Endothelial cell of umbilical vein (primary cell): ENCODE measurements around the gene CBX2. TPM values are rescaled to one million over a fixed set of nuclear protein-coding genes. Genes with fewer than 3 reads are reported as not detected.
"Not testable (repeated sequence)": the region's sequence is repeated elsewhere in the genome, so short reads cannot be mapped to it uniquely, and the experiment has no call there.

ENCODE experiments used
- BruUV-seq: library from RNA; stranded (reverse); fragments of 400-500 nt; replicated peaks from 2 replicates; lab custom pipeline; 2021; lab: Mats Ljungman, UMichigan
- CTCF ChIA-PET: fragments of 300-600, 350-600 bp; sonication (Branson Sonifier 250); formaldehyde crosslinking; loops from one replicate; lab custom pipeline; 2021; ENCODE audit warnings: antibody characterized with exemption, inconsistent platforms; lab: Charles Lee
- POLR2A ChIA-PET: fragments of 300-600, 350-600 bp; sonication (Branson Sonifier 250); formaldehyde crosslinking; loops from one replicate; lab custom pipeline; 2021; ENCODE audit warnings: antibody characterized with exemption, inconsistent platforms; lab: Charles Lee
- DNase-seq: peaks from one replicate; pipeline ENCODE4 v3.0.0-alpha.2; 2011; ENCODE audit warnings: low read depth, low spot score
- FAIRE-seq: peaks from 2 replicates; lab custom pipeline; 2011; peaks lifted over from hg19 to GRCh38; lab: Jason Lieb, UNC
- H2AFZ ChIP-seq: 2 replicates; pipeline ENCODE4 v1.6.0; 2012; ENCODE audit warnings: low read depth, low read length, control low read depth, inconsistent platforms
- H3K27ac ChIP-seq: 2 replicates; pipeline ENCODE4 v1.5.1; 2011; ENCODE audit warnings: low read depth, mild to moderate bottlenecking, control low read depth, low read length, moderate library complexity; ENCODE audit not compliant: insufficient read depth
- H3K27me3 ChIP-seq, 2 experiments: 2 replicates each; pipeline versions ENCODE4 v1.6.0 to v1.6.1; 2011; ENCODE audit warnings: low read length in 2 of 2, mixed read lengths in 1 of 2; ENCODE audit not compliant: control insufficient read depth in 2 of 2, insufficient read depth in 2 of 2
- H3K36me3 ChIP-seq, 2 experiments: 2 replicates in 1 of 2; 3 replicates in 1 of 2; pipeline ENCODE4 v1.5.1; 2011; ENCODE audit warnings: low read length in 2 of 2, mild to moderate bottlenecking in 1 of 2, moderate library complexity in 1 of 2; ENCODE audit not compliant: control insufficient read depth in 2 of 2, insufficient read depth in 2 of 2; ENCODE audit errors: extremely low read depth in 1 of 2
- H3K4me1 ChIP-seq: 3 replicates; pipeline ENCODE4 v1.5.1; 2011; ENCODE audit warnings: mild to moderate bottlenecking, low read length; ENCODE audit not compliant: control insufficient read depth, insufficient read depth; ENCODE audit errors: extremely low read depth
- H3K4me2 ChIP-seq: 2 replicates; pipeline ENCODE4 v1.6.1; 2011; ENCODE audit warnings: low read length, control low read depth, mixed read lengths; ENCODE audit not compliant: insufficient read depth
- H3K4me3 ChIP-seq, 3 experiments: fragments of 200-600 bp in 1 of 3; sonication (generic), shearing (Covaris generic) in 1 of 3; replicated peaks in 1 of 3; 2 replicates each; pipeline ENCODE4 v1.5.1; 2011 to 2016; ENCODE audit warnings: control low read depth in 3 of 3, low read length in 3 of 3, mild to moderate bottlenecking in 2 of 3, inconsistent platforms in 1 of 3, low read depth in 1 of 3, moderate library complexity in 1 of 3; ENCODE audit not compliant: insufficient read depth in 1 of 3
- H3K79me2 ChIP-seq: 2 replicates; pipeline ENCODE4 v1.6.0; 2012; ENCODE audit warnings: low read length, inconsistent platforms; ENCODE audit not compliant: control insufficient read depth, insufficient read depth
- H3K9ac ChIP-seq: replicated peaks from 2 replicates; pipeline ENCODE3; 2011; ENCODE audit warnings: low read length, control low read depth; ENCODE audit not compliant: insufficient read depth; ENCODE audit errors: extremely low read depth
- H3K9me1 ChIP-seq: replicated peaks from 3 replicates; pipeline ENCODE4 v1.6.0; 2011; ENCODE audit warnings: mild to moderate bottlenecking, low read length; ENCODE audit not compliant: control insufficient read depth, insufficient read depth; ENCODE audit errors: extremely low read depth
- H3K9me3 ChIP-seq: replicated peaks from 2 replicates; pipeline ENCODE4 v1.5.1; 2012; ENCODE audit warnings: low read length, inconsistent platforms; ENCODE audit not compliant: control insufficient read depth, insufficient read depth
- H4K20me1 ChIP-seq: replicated peaks from 2 replicates; pipeline ENCODE3; 2011; ENCODE audit warnings: mild to moderate bottlenecking, low read length; ENCODE audit not compliant: control insufficient read depth, insufficient read depth; ENCODE audit errors: extremely low read depth
- EZH2 ChIP-seq: IDR thresholded peaks from 2 replicates; pipeline ENCODE4 v1.6.1; 2012; ENCODE audit warnings: borderline replicate concordance, low read depth, mild to moderate bottlenecking, moderate library complexity, low read length, inconsistent platforms; ENCODE audit not compliant: severe bottlenecking
- FOS ChIP-seq: IDR thresholded peaks from 2 replicates; pipeline ENCODE4 v1.6.1; 2011; ENCODE audit warnings: mild to moderate bottlenecking, low read length, moderate library complexity, borderline replicate concordance; ENCODE audit not compliant: insufficient read depth
- GATA2 ChIP-seq: IDR thresholded peaks from 2 replicates; pipeline ENCODE4 v1.7.0; 2011; ENCODE audit warnings: low read depth, mild to moderate bottlenecking, moderate library complexity, mixed read lengths, low read length; ENCODE audit not compliant: insufficient read length, insufficient read depth
- JUN ChIP-seq: IDR thresholded peaks from 2 replicates; pipeline ENCODE4 v1.6.1; 2011; ENCODE audit warnings: borderline replicate concordance, low read depth; ENCODE audit not compliant: insufficient read length, insufficient read depth
- MYC ChIP-seq: IDR thresholded peaks from one replicate; pipeline ENCODE4 v1.6.1; 2011; ENCODE audit warnings: mild to moderate bottlenecking, low read depth, low read length
- POLR2A ChIP-seq: IDR thresholded peaks from 2 replicates; pipeline ENCODE4 v1.6.1; 2012; ENCODE audit warnings: low read depth, mild to moderate bottlenecking, control low read depth, low read length
- POLR2AphosphoS5 ChIP-seq: IDR thresholded peaks from 2 replicates; pipeline ENCODE4 v1.6.1; 2012; ENCODE audit warnings: low read depth, mild to moderate bottlenecking, control low read depth, low read length, moderate library complexity; ENCODE audit not compliant: insufficient read depth
- dilution Hi-C: fragments of 300-500 bp; cut with MboI; formaldehyde crosslinking; loops from one replicate; pipeline ENCODE4 v1.15.0; 2019; ENCODE audit warnings: low sequenced_read_pairs; ENCODE audit not compliant: extremely low pct_ligation_motif_present
- intact Hi-C: fragments of 100-400 bp; cut with micrococcal nuclease; formaldehyde crosslinking; loops from one replicate; pipeline ENCODE4 v1.10.0; 2022
- polyA plus RNA-seq, 4 experiments: library from polyadenylated mRNA; depleted of rRNA in 3 of 4; stranded (reverse) in 3 of 4; unstranded in 1 of 4; fragments of >200 nt; gene quantifications; 2 replicates each; pipeline versions ENCODE4 v1.2.1 to v1.2.3, GENCODE V29; 2011 to 2012; ENCODE audit warnings: missing spikeins in 1 of 4
- total RNA-seq: library from RNA; stranded (reverse); gene quantifications from 2 replicates; pipeline ENCODE4 v1.2.3, GENCODE V29; 2021
- TF ChIP-seq, protein P1 (sequence below), 2 donors: IDR thresholded peaks; 1 replicate in 1 of 2; 2 replicates in 1 of 2; pipeline ENCODE4 v1.5.1; 2011; ENCODE audit warnings: low read length in 2 of 2, mild to moderate bottlenecking in 2 of 2, moderate library complexity in 2 of 2, control low read depth in 1 of 2, inconsistent platforms in 1 of 2, low read depth in 1 of 2; ENCODE audit not compliant: insufficient read depth in 1 of 2; ENCODE audit errors: extremely low read depth in 1 of 2
- TF ChIP-seq, protein P2 (sequence below): IDR thresholded peaks from 2 replicates; pipeline ENCODE4 v1.6.1; 2011; ENCODE audit not compliant: insufficient read depth, insufficient read length

Gene CBX2
- total and polyA plus RNA-seq, 2 donors (not counting 3 experiments of a cell fraction or from before 2014, with no cell fraction given): 10.5 to 20.0 TPM

DNA sequence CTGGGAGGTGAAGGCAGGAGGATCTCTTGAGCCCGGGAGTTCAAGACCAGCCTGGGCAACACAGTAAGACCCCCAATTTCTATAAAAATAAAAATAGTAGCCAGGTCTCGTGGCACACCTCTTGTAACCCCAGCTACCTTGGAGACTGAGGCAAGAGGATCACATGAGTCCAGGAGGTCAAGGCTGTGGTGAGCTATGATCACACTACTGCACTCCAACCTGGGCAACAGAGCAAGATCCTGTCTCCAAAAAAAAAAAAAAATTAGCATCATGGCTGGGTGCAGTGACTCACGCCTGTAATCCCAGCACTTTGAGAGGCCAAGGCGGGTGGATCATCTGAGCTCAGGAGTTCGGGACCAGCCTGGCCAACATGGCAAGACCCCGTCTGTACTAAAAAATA, 6.7 kb upstream of the CBX2 start:
- Histone ChIP-seq H3K27ac (no peak overlapping the region), H3K9ac (no peak overlapping the region), H3K4me3 (no peak overlapping the region), H3K4me1 (peaks cover 4% of the 10 kb centered on the region), H3K79me2 (no peaks in the 10 kb centered on the region), H2AFZ (no peak overlapping the region), H3K9me3 (no peaks in the 10 kb centered on the region), H3K9me1 (no peaks in the 10 kb centered on the region), H3K36me3 (no peaks in the 10 kb centered on the region), H3K27me3 (peaks cover 12 to 15% of the 10 kb centered on the region in 2 experiments), H4K20me1 (no peaks in the 10 kb centered on the region), H3K4me2 (no peak overlapping the region)
- no TSS peak for BruUV-seq
- intact Hi-C loops (no loop called here), dilution Hi-C loops (no loop called here)
- FAIRE-seq: no peak
- TF ChIP-seq POLR2AphosphoS5 (no peak), POLR2A (no peak), FOS (no peak), GATA2 (no peak), EZH2 (no peak), MYC (no peak), JUN (no peak)
- TF ChIP-seq, protein P1, sequence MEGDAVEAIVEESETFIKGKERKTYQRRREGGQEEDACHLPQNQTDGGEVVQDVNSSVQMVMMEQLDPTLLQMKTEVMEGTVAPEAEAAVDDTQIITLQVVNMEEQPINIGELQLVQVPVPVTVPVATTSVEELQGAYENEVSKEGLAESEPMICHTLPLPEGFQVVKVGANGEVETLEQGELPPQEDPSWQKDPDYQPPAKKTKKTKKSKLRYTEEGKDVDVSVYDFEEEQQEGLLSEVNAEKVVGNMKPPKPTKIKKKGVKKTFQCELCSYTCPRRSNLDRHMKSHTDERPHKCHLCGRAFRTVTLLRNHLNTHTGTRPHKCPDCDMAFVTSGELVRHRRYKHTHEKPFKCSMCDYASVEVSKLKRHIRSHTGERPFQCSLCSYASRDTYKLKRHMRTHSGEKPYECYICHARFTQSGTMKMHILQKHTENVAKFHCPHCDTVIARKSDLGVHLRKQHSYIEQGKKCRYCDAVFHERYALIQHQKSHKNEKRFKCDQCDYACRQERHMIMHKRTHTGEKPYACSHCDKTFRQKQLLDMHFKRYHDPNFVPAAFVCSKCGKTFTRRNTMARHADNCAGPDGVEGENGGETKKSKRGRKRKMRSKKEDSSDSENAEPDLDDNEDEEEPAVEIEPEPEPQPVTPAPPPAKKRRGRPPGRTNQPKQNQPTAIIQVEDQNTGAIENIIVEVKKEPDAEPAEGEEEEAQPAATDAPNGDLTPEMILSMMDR (IDR thresholded peaks at IDR 0.05; ENCODE audit: extremely low read depth in 1 of 2, insufficient read depth in 1 of 2, low read depth in 1 of 2, low read length in 2 of 2): no peak
- TF ChIP-seq, protein P2, sequence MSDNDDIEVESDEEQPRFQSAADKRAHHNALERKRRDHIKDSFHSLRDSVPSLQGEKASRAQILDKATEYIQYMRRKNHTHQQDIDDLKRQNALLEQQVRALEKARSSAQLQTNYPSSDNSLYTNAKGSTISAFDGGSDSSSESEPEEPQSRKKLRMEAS: no peak
- ChIA-PET POLR2A (no interaction called here), CTCF (interaction anchor here (1.0 to 1.2 kb wide), 2 partner anchors 18 to 40 kb away, joined by 3 read pairs; no protein-coding TSS in a partner anchor)
- no peak for DNase-seq

DNA sequence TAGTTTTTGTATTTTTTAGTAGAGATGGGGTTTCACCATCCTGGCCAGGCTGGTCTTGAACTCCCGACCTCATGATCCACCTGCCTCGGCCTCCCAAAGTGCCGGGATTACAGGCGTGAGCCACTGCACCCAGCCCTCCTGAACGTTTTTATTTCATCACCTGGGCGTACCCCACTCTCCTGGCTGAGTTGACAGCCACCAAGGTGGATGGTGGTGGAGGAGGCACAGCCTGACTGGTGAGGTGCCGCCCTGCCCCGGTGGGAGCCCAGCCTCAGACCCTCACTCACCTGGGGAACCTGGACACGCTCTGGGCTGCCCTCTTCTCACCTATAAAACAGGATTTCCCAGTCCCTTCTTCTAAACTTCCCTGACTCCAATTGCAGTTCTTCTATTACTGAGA, 5.2 kb upstream of the CBX2 start:
- H2AFZ ChIP-seq, H4K20me1 ChIP-seq, DNase-seq, H3K4me2 ChIP-seq, H3K9me1 ChIP-seq, BruUV-seq, H3K9me3 ChIP-seq, CTCF ChIA-PET, H3K36me3 ChIP-seq, intact Hi-C loops, H3K79me2 ChIP-seq, H3K9ac ChIP-seq, H3K27ac ChIP-seq, H3K4me3 ChIP-seq, POLR2A ChIA-PET, FAIRE-seq, dilution Hi-C loops: not testable (repeated sequence)
- Histone ChIP-seq H3K27me3 (peaks cover 12 to 13% of the 10 kb centered on the region in 2 experiments), H3K4me1 (peaks cover 16% of the 10 kb centered on the region)
